Measurements from ENCODE around the gene WDR20.
"Not testable (repeated sequence)": the region's sequence is repeated elsewhere in the genome, so short reads cannot be mapped to it uniquely, and the experiment has no call there.

The WDR20 gene, protein sequence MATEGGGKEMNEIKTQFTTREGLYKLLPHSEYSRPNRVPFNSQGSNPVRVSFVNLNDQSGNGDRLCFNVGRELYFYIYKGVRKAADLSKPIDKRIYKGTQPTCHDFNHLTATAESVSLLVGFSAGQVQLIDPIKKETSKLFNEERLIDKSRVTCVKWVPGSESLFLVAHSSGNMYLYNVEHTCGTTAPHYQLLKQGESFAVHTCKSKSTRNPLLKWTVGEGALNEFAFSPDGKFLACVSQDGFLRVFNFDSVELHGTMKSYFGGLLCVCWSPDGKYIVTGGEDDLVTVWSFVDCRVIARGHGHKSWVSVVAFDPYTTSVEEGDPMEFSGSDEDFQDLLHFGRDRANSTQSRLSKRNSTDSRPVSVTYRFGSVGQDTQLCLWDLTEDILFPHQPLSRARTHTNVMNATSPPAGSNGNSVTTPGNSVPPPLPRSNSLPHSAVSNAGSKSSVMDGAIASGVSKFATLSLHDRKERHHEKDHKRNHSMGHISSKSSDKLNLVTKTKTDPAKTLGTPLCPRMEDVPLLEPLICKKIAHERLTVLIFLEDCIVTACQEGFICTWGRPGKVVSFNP

DNA sequence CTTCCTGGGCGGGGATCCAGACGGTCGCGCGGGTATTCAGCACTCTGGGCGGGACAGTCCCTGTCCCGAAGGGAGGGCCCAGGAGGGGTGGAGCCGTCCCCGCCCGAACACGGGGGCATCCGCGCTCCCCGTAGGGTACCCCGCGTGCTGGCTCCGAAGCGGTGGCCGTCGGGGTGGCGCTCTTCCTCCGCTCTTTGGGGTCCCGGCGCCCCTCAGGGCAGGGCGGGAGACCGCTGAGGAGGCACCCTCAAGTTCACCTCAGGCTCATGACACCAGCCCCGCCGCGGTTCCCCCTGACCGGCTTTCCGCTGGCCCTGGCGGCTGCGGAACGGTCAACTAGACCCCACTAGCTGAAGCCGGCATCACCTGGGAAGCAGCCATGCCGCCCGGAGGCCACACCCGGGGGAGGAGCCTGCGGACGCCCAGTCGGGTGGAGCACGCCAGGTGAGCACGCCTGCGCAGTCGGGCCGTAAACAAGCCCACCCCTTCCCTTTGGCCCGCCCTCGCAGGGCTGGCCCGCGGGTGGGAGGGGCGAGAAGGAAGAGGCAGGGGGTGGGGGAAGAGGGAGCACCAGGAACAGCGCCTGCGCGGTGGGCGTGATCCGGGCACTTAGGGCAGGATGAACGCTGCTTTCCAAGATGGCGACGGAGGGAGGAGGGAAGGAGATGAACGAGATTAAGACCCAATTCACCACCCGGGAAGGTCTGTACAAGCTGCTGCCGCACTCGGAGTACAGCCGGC is at the start of gene WDR20:
Gene WDR20, plus strand, starts transcription at position 612 of the 741 bp plus-strand sequence. Its CDS starts 27 bp downstream, at position 639.
- DNase-seq (ENCODE audit: low read depth), result peak; percentile 95

DNA sequence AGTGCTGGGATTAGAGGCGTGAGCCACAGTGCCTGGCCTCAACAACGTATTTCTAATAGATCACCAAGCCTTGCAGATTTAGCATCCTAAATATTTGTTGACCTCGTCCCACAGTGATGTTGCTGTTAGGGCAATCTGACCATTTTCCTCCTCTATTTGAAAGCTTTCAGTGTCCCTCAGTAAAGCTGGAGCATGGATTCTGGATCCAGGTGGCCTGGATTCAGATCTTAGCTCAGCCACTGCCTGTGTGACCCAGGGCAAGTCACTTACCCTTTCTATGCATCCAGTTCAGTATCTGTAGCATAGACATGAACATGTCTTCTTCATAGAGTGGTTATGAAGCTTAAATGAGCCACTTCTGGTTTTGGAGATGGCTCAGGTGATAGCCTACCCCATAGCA is 49.0 kb upstream of the WDR20 start:
- no peak for DNase-seq (ENCODE audit: low read depth)

DNA sequence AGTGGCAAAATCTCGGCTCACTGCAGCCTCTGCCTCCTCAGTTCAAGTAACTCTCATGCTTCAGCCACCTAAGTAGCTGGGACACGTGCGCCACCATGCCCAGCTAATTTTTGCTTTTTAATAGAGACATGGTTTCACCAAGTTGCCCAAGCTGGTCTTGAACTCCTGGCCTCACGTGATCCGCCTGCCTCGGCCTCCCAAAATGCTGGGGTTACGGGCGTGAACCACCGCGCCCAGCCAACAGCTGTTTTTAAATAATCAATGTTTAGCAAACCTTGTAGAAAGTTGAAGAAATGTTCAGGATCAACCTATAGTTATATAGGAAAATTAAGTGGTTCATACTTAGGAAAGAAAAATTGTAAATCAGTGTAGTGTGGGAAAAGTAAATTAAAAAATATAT is 46.9 kb upstream of the WDR20 start:
- no peak for DNase-seq (ENCODE audit: low read depth)

DNA sequence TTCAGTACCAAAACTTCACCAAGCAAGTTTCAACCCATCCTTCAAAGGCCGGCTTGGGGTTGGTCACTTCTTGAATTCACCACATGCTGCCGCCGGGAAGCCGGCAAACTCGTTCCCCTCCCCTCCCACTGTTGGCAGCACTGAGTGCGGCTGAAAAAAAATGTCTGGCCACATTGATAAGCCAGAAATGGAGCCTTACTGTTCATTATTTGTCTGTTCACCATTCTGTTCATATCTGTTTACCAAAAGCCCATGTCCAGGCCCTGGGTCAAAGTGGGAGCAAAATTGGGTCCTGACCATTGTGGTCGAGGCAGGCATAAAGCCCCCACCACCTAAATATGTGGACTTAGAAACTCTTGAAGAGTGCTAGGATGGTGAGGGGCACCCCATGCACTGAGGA is 45.6 kb upstream of the WDR20 start:
- DNase-seq (ENCODE audit: low read depth), result no peak

GRCh38 chr14:102095231-102095870 is 44.3 kb upstream of the WDR20 start:
- DNase-seq (ENCODE audit: low read depth), result no peak

GRCh38 chr14:102095871-102096568 is 43.7 kb upstream of the WDR20 start:
- DNase-seq (ENCODE audit: low read depth), result no peak

DNA sequence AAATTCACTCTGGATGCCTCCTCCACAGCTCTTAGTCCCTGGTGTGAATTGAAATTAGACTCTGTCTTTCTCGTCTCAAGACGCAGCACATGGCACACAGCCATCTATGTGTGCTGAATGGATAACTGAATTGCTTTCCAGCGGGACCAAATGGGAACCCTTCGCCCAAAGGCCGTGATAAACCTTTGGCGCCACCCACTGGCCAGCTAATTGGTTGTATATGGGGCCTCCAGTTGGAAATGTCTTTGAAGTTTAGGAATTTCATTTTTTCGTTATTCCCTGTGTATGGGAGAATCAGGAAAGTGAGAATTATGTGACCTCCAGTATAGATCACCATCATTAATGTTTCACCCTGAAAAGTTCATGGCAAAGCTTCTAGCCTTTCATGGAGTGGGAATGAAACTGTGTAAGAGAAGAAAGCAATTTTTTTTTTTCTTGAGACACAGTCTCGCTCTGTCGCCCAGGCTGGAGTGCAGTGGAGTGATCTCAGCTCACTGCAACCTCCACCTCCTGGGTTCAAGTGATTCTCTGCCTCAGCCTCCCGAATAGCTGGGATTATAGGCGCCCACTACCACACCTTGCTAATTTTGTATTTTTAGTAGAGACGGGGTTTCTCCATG is 43.0 kb upstream of the WDR20 start:
- DNase-seq (ENCODE audit: low read depth), result peak; percentile 37

GRCh38 chr14:102097441-102098135 is 42.1 kb upstream of the WDR20 start:
- no peak for DNase-seq (ENCODE audit: low read depth)

GRCh38 chr14:102103062-102103695 is 36.5 kb upstream of the WDR20 start:
- no peak for DNase-seq (ENCODE audit: low read depth)

DNA sequence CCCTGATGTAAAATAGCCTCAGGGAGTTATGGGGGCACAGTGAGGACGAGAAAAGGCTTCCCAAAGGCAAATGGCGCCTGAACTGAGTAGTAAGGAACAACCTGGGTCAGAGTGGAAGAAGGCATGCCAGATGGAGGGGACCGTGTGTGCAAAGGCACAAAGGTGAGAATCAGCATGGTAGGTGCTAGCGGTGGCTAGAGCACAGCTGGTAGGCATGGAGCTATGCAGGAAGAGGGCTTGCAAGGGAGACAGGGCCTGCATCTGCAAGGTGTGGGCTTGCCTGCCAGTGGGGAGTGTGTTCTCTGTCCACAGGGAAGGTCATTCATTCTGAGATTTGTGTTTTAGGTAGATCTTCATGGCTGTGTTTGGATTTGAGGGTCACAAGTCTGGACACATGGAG is 34.3 kb upstream of the WDR20 start:
- DNase-seq (ENCODE audit: low read depth), result no peak

- not testable (repeated sequence) for DNase-seq (ENCODE audit: low read depth)
Observed at GRCh38 chr14:102109332-102109731, 30.4 kb upstream of the WDR20 start.

- no peak for DNase-seq (ENCODE audit: low read depth)
Observed at GRCh38 chr14:102111101-102111500, 28.6 kb upstream of the WDR20 start.

DNA sequence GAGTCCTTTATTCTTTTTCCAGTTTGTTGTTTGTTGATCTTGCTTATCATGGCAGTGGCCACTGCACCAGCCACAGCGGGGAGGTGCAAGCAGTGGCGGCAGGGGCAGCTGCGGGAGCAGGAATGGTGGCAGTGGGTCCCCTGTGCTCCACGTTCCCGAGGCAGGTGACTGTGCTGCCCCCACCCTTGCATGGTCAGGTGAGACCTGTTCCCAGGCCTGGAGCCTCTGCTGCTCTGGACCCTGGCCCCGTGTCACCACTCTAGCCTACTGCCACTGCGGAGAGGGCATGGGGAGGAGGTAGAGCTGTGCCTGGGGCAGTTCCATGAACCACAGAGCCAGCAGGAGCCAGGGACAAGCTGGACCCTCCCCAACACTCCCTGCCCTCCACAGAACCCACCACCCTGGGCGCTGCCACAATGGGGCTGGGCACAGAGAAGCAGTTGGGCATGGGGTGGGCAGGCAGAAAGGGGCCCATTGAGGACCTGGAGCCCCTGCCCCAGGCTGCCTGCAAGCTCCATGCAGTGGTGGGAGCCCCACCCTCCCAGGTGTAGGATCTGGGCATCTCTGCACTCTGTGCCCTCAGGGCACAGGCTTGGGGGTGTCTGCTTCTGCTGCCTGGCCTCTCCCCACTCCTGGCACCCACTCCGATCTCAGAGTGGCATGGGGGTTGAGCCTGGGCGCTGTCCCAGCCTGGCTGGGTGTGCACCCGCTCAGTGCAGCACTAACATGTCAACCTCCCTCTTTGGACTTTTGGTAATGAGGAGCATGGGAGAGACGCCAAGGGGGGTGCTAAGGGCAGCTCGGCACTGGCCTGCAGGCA is 23.1 kb upstream of the WDR20 start:
- DNase-seq (ENCODE audit: low read depth), result no peak

DNA sequence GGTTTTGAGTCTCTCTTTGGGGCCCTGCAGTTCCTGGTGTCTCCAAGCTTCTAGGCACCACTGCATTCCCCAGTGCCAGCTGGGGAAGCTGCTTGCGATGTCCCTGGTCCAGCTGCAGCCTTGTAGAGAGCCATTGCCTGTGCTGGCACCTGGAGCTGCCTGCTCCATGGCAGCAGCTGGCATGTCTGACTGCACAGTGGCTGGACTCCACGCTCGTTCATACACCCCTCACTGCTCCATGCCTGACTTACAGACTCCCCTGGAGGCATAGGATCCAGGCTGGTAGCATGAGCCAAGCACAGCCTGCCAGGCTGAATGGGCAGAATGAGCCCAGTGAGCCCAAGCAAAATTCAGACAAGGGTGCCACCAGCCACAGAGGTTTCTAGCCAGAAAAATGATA is 21.8 kb upstream of the WDR20 start:
- no peak for DNase-seq (ENCODE audit: low read depth)

DNA sequence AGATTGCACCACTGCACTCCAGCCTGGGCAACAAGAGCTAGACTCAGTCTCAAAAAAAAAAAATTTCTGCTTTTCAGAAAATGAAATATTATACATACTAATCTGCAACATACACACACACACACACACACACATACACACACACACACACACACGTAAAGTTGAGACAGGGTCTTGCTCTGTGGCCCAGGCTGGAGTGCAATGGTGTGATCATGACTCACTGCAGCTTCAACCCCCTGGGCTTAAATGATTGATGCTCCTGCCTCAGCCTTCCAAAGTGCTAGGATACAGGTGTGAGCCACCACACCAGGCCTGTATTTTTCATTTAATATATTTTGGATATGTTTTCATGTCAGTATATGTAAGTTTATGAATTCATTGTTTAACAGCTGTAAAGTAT is 18.8 kb upstream of the WDR20 start:
- no peak for DNase-seq (ENCODE audit: low read depth)

- no peak for DNase-seq (ENCODE audit: low read depth)
Observed at GRCh38 chr14:102121567-102121966, 18.1 kb upstream of the WDR20 start.

GRCh38 chr14:102124419-102124818 is 15.3 kb upstream of the WDR20 start:
- DNase-seq (ENCODE audit: low read depth), result no peak

DNA sequence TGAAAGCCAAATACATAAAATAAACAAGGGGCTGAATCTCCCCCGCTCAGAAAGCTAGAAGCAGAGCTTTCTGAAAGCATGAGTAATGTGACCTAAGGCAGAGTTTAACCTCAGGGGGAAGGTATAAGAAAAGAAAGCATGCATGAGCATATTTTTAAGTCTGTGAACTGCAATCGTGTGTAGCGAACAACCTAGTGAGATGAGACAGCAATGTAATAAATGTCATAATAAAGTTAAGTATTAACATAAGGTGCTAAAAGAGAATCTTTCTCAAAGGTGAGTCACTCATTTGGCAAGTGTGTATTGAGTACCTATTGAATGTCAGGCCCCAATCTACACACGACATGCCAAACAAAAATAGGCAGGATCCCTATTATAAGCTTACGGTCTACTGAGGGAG is 14.2 kb upstream of the WDR20 start:
- no peak for DNase-seq (ENCODE audit: low read depth)

GRCh38 chr14:102126807-102127455 is 12.8 kb upstream of the WDR20 start:
- no peak for DNase-seq (ENCODE audit: low read depth)

Measured in stimulated activated CD8-positive, alpha-beta memory T cell treated with anti-CD3 and anti-CD28 coated beads, Interleukin-15, amount 100 ng/mL, for 24 hours (primary cell).